ENCODE results near the gene PPP2CA. TPM values are rescaled to one million over a fixed set of nuclear protein-coding genes. Genes with fewer than 3 reads are reported as not detected.

The PPP2CA gene
- total and polyA plus RNA-seq, 5 donors from 2014 or later = 221 to 276 (median 233) TPM

DNA sequence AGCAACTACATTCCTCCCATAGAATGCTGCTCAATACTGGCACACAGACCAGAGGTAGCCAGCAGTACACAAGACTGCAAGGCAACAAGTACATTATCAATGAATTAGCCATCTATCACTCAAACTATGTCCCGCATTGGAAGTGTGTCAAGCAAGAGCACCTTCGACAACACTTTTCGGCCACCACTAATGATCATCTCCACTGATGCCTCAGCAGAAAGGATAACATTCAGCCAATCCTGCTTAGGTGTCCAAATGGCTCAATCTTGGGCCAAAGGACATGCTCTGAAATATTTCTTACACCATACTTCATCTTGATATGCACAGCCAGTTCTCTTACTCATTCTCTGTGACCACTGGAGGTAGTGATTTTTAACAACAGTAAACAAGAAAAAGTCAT lies 74.2 kb downstream of the PPP2CA start:
- peak overlapping the region in 1 of 4 donors; percentile 31 for H3K4me3 Mint-ChIP-seq
- peaks cover 23% of the 10 kb centered on the region for H3K4me1 ChIP-seq (ENCODE audit: control insufficient read depth, insufficient read depth, low read length, poor library complexity, severe bottlenecking)
- peaks cover 22 to 80% (median 48%) of the 10 kb centered on the region in 4 donors for H3K4me1 Mint-ChIP-seq

DNA sequence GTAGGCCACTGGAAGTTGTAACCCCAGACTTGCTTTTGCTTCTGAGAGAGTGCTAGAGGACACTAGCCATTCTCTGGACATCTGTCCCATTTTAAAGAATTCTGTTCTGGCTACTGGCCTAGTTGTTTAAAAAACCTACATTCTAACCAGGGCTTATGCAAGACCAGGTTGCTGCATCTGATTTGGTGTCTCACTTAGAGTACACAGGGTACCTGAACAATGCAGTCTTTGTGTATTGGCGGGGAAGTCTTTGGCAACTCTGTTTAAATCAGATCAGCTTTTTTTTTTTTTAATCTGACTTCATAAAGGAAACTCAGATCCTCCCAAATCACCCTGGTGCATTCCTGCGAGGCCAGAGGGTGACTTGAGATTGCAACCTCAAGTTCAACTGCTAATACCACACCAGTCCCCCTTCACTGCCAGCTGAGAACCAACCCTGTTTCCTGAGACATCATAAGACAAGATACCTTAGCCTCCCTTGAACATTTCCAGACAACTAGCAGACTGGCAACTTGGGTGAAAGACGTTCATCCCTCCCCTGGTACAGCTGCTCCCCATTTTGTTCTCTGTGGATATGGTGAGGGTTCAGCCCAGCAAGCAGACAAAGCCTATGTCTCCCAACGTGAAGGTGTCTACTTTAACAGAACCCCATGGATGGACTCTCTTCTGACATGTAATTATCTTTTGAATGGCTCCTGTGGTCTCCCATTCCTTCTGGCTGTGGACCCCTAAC lies 76.1 kb downstream of the PPP2CA start:
- Histone ChIP-seq H3K4me3 (ENCODE audit: low read depth, low read length) (no peak overlapping the region), H3K36me3 (ENCODE audit: control insufficient read depth, insufficient read depth, low read length) (peaks cover 74% of the 10 kb centered on the region), H3K4me1 (ENCODE audit: control insufficient read depth, insufficient read depth, low read length, poor library complexity, severe bottlenecking) (peaks cover 24% of the 10 kb centered on the region), H3K27ac (ENCODE audit: insufficient read depth, low read length, poor library complexity, severe bottlenecking) (peak overlapping the region; percentile 38), H3K9me3 (ENCODE audit: control insufficient read depth in 2 of 2, low read length in 2 of 2) (no peaks in the 10 kb centered on the region), H3K27me3 (ENCODE audit: control insufficient read depth, insufficient read depth, low read length) (no peaks in the 10 kb centered on the region)
- Mint-ChIP-seq H3K36me3 (peaks cover 47% of the 10 kb centered on the region), H3K27me3 (no peaks in the 10 kb centered on the region), H3K27ac (peak overlapping the region; percentile 86 to 91 (median 90)), H3K4me3 (peak overlapping the region in 2 of 4 donors; percentile 46 to 77), H3K9me3 (no peaks in the 10 kb centered on the region), H3K4me1 (peaks cover 9 to 76% (median 32%) of the 10 kb centered on the region in 4 donors)
- DNase-seq (no peak), ATAC-seq (ENCODE audit: low read depth in 2 of 2) (no peak)

More for the DNA sequence above, 74.2 kb downstream of the PPP2CA start:
- DNase-seq (no peak), ATAC-seq (ENCODE audit: low read depth in 2 of 2) (no peak)
- H3K36me3 Mint-ChIP-seq = peaks cover 48% of the 10 kb centered on the region
- H3K36me3 ChIP-seq (ENCODE audit: control insufficient read depth, insufficient read depth, low read length) = peaks cover 75% of the 10 kb centered on the region
- H3K27me3 Mint-ChIP-seq = no peaks in the 10 kb centered on the region
- peak overlapping the region; percentile 7 for H3K4me3 ChIP-seq (ENCODE audit: low read depth, low read length)
- H3K27ac Mint-ChIP-seq = peak overlapping the region; percentile 76 to 91 (median 90)
- H3K27me3 ChIP-seq (ENCODE audit: control insufficient read depth, insufficient read depth, low read length) = no peaks in the 10 kb centered on the region
- peak overlapping the region; percentile 60 for H3K27ac ChIP-seq (ENCODE audit: insufficient read depth, low read length, poor library complexity, severe bottlenecking)
- no peaks in the 10 kb centered on the region for H3K9me3 ChIP-seq (ENCODE audit: control insufficient read depth in 2 of 2, low read length in 2 of 2)
- H3K9me3 Mint-ChIP-seq = no peaks in the 10 kb centered on the region

- Histone ChIP-seq H3K27me3 (ENCODE audit: control insufficient read depth, insufficient read depth, low read length) (no peaks in the 10 kb centered on the region), H3K27ac (ENCODE audit: insufficient read depth, low read length, poor library complexity, severe bottlenecking) (no peak overlapping the region), H3K36me3 (ENCODE audit: control insufficient read depth, insufficient read depth, low read length) (peaks cover 76% of the 10 kb centered on the region), H3K4me1 (ENCODE audit: control insufficient read depth, insufficient read depth, low read length, poor library complexity, severe bottlenecking) (peaks cover 28% of the 10 kb centered on the region), H3K4me3 (ENCODE audit: low read depth, low read length) (no peak overlapping the region), H3K9me3 (ENCODE audit: control insufficient read depth in 2 of 2, low read length in 2 of 2) (no peaks in the 10 kb centered on the region)
- ATAC-seq (ENCODE audit: low read depth in 2 of 2) (no peak), DNase-seq (no peak)
- no peaks in the 10 kb centered on the region for H3K27me3 Mint-ChIP-seq
- no peaks in the 10 kb centered on the region for H3K9me3 Mint-ChIP-seq
- H3K4me3 Mint-ChIP-seq = no peak overlapping the region
- peak overlapping the region; percentile 86 to 91 (median 90) for H3K27ac Mint-ChIP-seq
- peaks cover 51% of the 10 kb centered on the region for H3K36me3 Mint-ChIP-seq
- H3K4me1 Mint-ChIP-seq = peaks cover 5 to 75% (median 28%) of the 10 kb centered on the region in 4 donors
Measured at GRCh38 chr5:134148986-134149539, 76.8 kb downstream of the PPP2CA start.

- DNase-seq = no peak
- peaks cover 28% of the 10 kb centered on the region for H3K4me1 ChIP-seq (ENCODE audit: control insufficient read depth, insufficient read depth, low read length, poor library complexity, severe bottlenecking)
- peaks cover 77% of the 10 kb centered on the region for H3K36me3 ChIP-seq (ENCODE audit: control insufficient read depth, insufficient read depth, low read length)
- H3K4me3 Mint-ChIP-seq = no peak overlapping the region
- peaks cover 49% of the 10 kb centered on the region for H3K36me3 Mint-ChIP-seq
- no peaks in the 10 kb centered on the region for H3K9me3 ChIP-seq (ENCODE audit: control insufficient read depth in 2 of 2, low read length in 2 of 2)
- no peaks in the 10 kb centered on the region for H3K27me3 ChIP-seq (ENCODE audit: control insufficient read depth, insufficient read depth, low read length)
- no peaks in the 10 kb centered on the region for H3K9me3 Mint-ChIP-seq
- peaks cover 5 to 71% (median 25%) of the 10 kb centered on the region in 4 donors for H3K4me1 Mint-ChIP-seq
- H3K27ac Mint-ChIP-seq = peak overlapping the region; percentile 12 to 47 (median 29)
- ATAC-seq (ENCODE audit: low read depth in 2 of 2) = no peak
- H3K27me3 Mint-ChIP-seq = no peaks in the 10 kb centered on the region
- no peak overlapping the region for H3K4me3 ChIP-seq (ENCODE audit: low read depth, low read length)
- no peak overlapping the region for H3K27ac ChIP-seq (ENCODE audit: insufficient read depth, low read length, poor library complexity, severe bottlenecking)
Measured at GRCh38 chr5:134148316-134148715, 77.6 kb downstream of the PPP2CA start.

- ATAC-seq (ENCODE audit: low read depth in 2 of 2) (no peak), DNase-seq (no peak)
- Mint-ChIP-seq H3K27ac (peak overlapping the region in 2 of 3 donors; percentile 45 to 86), H3K27me3 (no peaks in the 10 kb centered on the region), H3K4me3 (peak overlapping the region in 1 of 4 donors; percentile 29), H3K36me3 (peaks cover 52% of the 10 kb centered on the region), H3K9me3 (no peaks in the 10 kb centered on the region), H3K4me1 (peaks cover 5 to 67% (median 22%) of the 10 kb centered on the region in 4 donors)
- Histone ChIP-seq H3K4me3 (ENCODE audit: low read depth, low read length) (no peak overlapping the region), H3K9me3 (ENCODE audit: control insufficient read depth in 2 of 2, low read length in 2 of 2) (no peaks in the 10 kb centered on the region), H3K4me1 (ENCODE audit: control insufficient read depth, insufficient read depth, low read length, poor library complexity, severe bottlenecking) (peaks cover 24% of the 10 kb centered on the region), H3K27me3 (ENCODE audit: control insufficient read depth, insufficient read depth, low read length) (no peaks in the 10 kb centered on the region), H3K36me3 (ENCODE audit: control insufficient read depth, insufficient read depth, low read length) (peaks cover 76% of the 10 kb centered on the region), H3K27ac (ENCODE audit: insufficient read depth, low read length, poor library complexity, severe bottlenecking) (no peak overlapping the region)
Measured at GRCh38 chr5:134146651-134147518, 79.0 kb downstream of the PPP2CA start.

GRCh38 chr5:134145779-134146581 lies 79.9 kb downstream of the PPP2CA start:
- Histone ChIP-seq H3K9me3 (ENCODE audit: control insufficient read depth in 2 of 2, low read length in 2 of 2) (no peaks in the 10 kb centered on the region), H3K27me3 (ENCODE audit: control insufficient read depth, insufficient read depth, low read length) (no peaks in the 10 kb centered on the region), H3K4me1 (ENCODE audit: control insufficient read depth, insufficient read depth, low read length, poor library complexity, severe bottlenecking) (peaks cover 17% of the 10 kb centered on the region), H3K36me3 (ENCODE audit: control insufficient read depth, insufficient read depth, low read length) (peaks cover 76% of the 10 kb centered on the region), H3K4me3 (ENCODE audit: low read depth, low read length) (no peak overlapping the region), H3K27ac (ENCODE audit: insufficient read depth, low read length, poor library complexity, severe bottlenecking) (no peak overlapping the region)
- peaks cover 4 to 66% (median 24%) of the 10 kb centered on the region in 4 donors for H3K4me1 Mint-ChIP-seq
- peak; percentile 73 to 81 for ATAC-seq (ENCODE audit: low read depth in 2 of 2)
- no peaks in the 10 kb centered on the region for H3K27me3 Mint-ChIP-seq
- peak; percentile 69 to 79 (median 78) for DNase-seq
- peak overlapping the region in 2 of 4 donors; percentile 7 to 12 for H3K4me3 Mint-ChIP-seq
- H3K27ac Mint-ChIP-seq = peak overlapping the region; percentile 47 to 92 (median 79)
- H3K9me3 Mint-ChIP-seq = no peaks in the 10 kb centered on the region
- H3K36me3 Mint-ChIP-seq = peaks cover 56% of the 10 kb centered on the region

All from CD4-positive, CD25-positive, alpha-beta regulatory T cell (primary cell).